OCI-M1 (cell line): ENCODE results near the gene RECQL5.

Experiments
- DNase-seq: peaks from one replicate; lab custom pipeline; 2025; lab: John Stamatoyannopoulos, UW

The RECQL5 gene

GRCh38 chr17:75666959-75667790 is at the start of gene RECQL5, which contains the start of gene SAP30BP:
Gene RECQL5 (minus strand): TSS chr17:75667154. CDS start chr17:75666557, 597 bp downstream.
Gene SAP30BP (plus strand): TSS chr17:75667338. CDS start chr17:75667373, 35 bp downstream.
- peak; percentile 98 for DNase-seq

- no peak for DNase-seq
These were observed 45.5 kb upstream of the RECQL5 start for GRCh38 chr17:75712446-75712845.

GRCh38 chr17:75707079-75707571 is 40.2 kb upstream of the RECQL5 start:
- DNase-seq = no peak

- DNase-seq = no peak
These were observed 39.2 kb upstream of the RECQL5 start for GRCh38 chr17:75706042-75706728.

- DNase-seq = no peak
These were observed 38.3 kb upstream of the RECQL5 start for GRCh38 chr17:75704963-75705875.

GRCh38 chr17:75703591-75703990 is 36.6 kb upstream of the RECQL5 start:
- no peak for DNase-seq

- DNase-seq = no peak
These were observed 36.2 kb upstream of the RECQL5 start for GRCh38 chr17:75703191-75703590.

GRCh38 chr17:75701288-75701687 is 34.3 kb upstream of the RECQL5 start:
- no peak for DNase-seq

- no peak for DNase-seq
These were observed 31.7 kb upstream of the RECQL5 start for GRCh38 chr17:75698659-75699058.

- no peak for DNase-seq
These were observed 30.8 kb upstream of the RECQL5 start for GRCh38 chr17:75697651-75698291.

GRCh38 chr17:75695830-75696271 is 28.9 kb upstream of the RECQL5 start:
- no peak for DNase-seq

- DNase-seq = no peak
These were observed 28.3 kb upstream of the RECQL5 start for GRCh38 chr17:75695141-75695829.

- no peak for DNase-seq
These were observed 27.6 kb upstream of the RECQL5 start for GRCh38 chr17:75694536-75694935.

- DNase-seq = no peak
These were observed 26.8 kb upstream of the RECQL5 start for GRCh38 chr17:75693500-75694481.

- no peak for DNase-seq
These were observed 26.0 kb upstream of the RECQL5 start for GRCh38 chr17:75692976-75693375.

- no peak for DNase-seq
These were observed 25.1 kb upstream of the RECQL5 start for GRCh38 chr17:75691801-75692626.

GRCh38 chr17:75691371-75691791 is 24.4 kb upstream of the RECQL5 start:
- DNase-seq = no peak

GRCh38 chr17:75689441-75689873 is 22.5 kb upstream of the RECQL5 start:
- DNase-seq = no peak
